ENCODE data around the gene SPAG4. TPM values are rescaled to one million over a fixed set of nuclear protein-coding genes. Genes with fewer than 3 reads are reported as not detected.

The SPAG4 gene
- total and polyA plus RNA-seq, 10 of the 15 experiments (the other 5 are each of a cell fraction or from before 2014, with no cell fraction given): 0.90 to 12.5 (median 2.4) TPM

GRCh38 chr20:35599776-35600120 lies 15.9 kb upstream of the SPAG4 start:
- no peak for DNase-seq (ENCODE audit: low read depth, low spot score)
- Histone ChIP-seq H3K9ac (ENCODE audit: control insufficient read depth, insufficient read depth, low read length) (no peak overlapping the region), H3K27me3 (replicated peaks in 1 of 2; ENCODE audit: control insufficient read depth in 2 of 2, insufficient read depth in 2 of 2, low read length in 1 of 2) (peaks cover 9 to 11% of the 10 kb centered on the region in 2 experiments; a peak in 3 of 4 replicates), H3K9me3 (replicated peaks; ENCODE audit: control insufficient read depth, insufficient read depth, low read length) (no peaks in the 10 kb centered on the region), H3K4me2 (ENCODE audit: control insufficient read depth, insufficient read depth) (no peak overlapping the region), H3K4me3 (no peak overlapping the region), H3K27ac (ENCODE audit: control insufficient read depth, insufficient read depth) (no peak overlapping the region), H3K79me2 (ENCODE audit: control insufficient read depth, insufficient read depth, low read length) (no peaks in the 10 kb centered on the region), H3K36me3 (ENCODE audit: control insufficient read depth in 2 of 2, insufficient read depth in 2 of 2, low read length in 1 of 2) (no peaks in the 10 kb centered on the region), H3K4me1 (ENCODE audit: control insufficient read depth, insufficient read depth, low read length) (peaks cover 7% of the 10 kb centered on the region), H4K20me1 (ENCODE audit: control insufficient read depth, insufficient read depth) (no peaks in the 10 kb centered on the region), H2AFZ (ENCODE audit: control insufficient read depth, low read depth, low read length) (no peak overlapping the region)
- in situ Hi-C loops (cut with MboI): no loop called here
- intact Hi-C loops (cut with micrococcal nuclease; ENCODE audit: unreplicated experiment): loop anchor here (5.0 kb wide), 1 partner anchor 98 kb away; the partner anchor contains the start of genes NFS1 and ROMO1
- RAD21 ChIA-PET (ENCODE audit: unreplicated experiment): no interaction called here
- no TSS peak for BruUV-seq (replicated peaks)
- no peak for FAIRE-seq
- POLR2A ChIA-PET: interaction anchor here (0.6 kb wide), 1 partner anchor 1195 kb away, joined by 3 read pairs; no protein-coding TSS in a partner anchor
- 50% methylated on average over 9 of the region's 9 CpGs for WGBS (ENCODE audit: insufficient coverage, insufficient replicate concordance, low lambda C conversion rate, missing lambda C conversion rate)
- SMC1A ChIA-PET (ENCODE audit: uncharacterized antibody, unreplicated experiment): no interaction called here
- ATAC-seq: no peak
- CTCF ChIA-PET: interaction anchor here (1.5 kb wide), 1 partner anchor 136 kb away, joined by 3 read pairs; no protein-coding TSS in a partner anchor
- TF ChIP-seq BACH1 (IDR thresholded peaks at IDR 0.05; ENCODE audit: borderline replicate concordance): no peak
- no peak for TF ChIP-seq RBBP5 (conservative IDR thresholded peaks at IDR 0.05)
- no peak for TF ChIP-seq NR2F1 (conservative IDR thresholded peaks at IDR 0.05)
- TF ChIP-seq SIN3A (IDR thresholded peaks at IDR 0.05; ENCODE audit: low read depth, low read length): no peak
- TF ChIP-seq CTCF (IDR thresholded peaks at IDR 0.05 in 2 of 3, conservative IDR thresholded peaks at IDR 0.05 in 1 of 3; ENCODE audit: control insufficient read depth in 2 of 3, extremely low read depth in 1 of 3, insufficient read depth in 1 of 3, low read depth in 3 of 3, low read length in 3 of 3): no peak
- no peak for TF ChIP-seq YBX1 (IDR thresholded peaks at IDR 0.05)
- no peak for TF ChIP-seq E2F4 (IDR thresholded peaks at IDR 0.05; ENCODE audit: low read depth, low read length)
- TF ChIP-seq NKRF (conservative IDR thresholded peaks at IDR 0.05): no peak
- no peak for TF ChIP-seq YY1 (IDR thresholded peaks at IDR 0.05; ENCODE audit: low read depth, low read length)
- TF ChIP-seq ASH2L (IDR thresholded peaks at IDR 0.05; ENCODE audit: borderline replicate concordance, low read depth): no peak
- TF ChIP-seq SUZ12 (IDR thresholded peaks at IDR 0.05; ENCODE audit: unreplicated experiment): no peak
- no peak for TF ChIP-seq RAD21 (IDR thresholded peaks at IDR 0.05; ENCODE audit: insufficient read depth, low read depth, low read length)
- TF ChIP-seq EED (IDR thresholded peaks at IDR 0.05; ENCODE audit: low read depth): no peak
- TF ChIP-seq TBL1XR1 (IDR thresholded peaks at IDR 0.05; ENCODE audit: low read depth, low read length): no peak
- TF ChIP-seq JUNB (IDR thresholded peaks at IDR 0.05): no peak
- TF ChIP-seq ZNF207 (IDR thresholded peaks at IDR 0.05; ENCODE audit: borderline replicate concordance): no peak
- TF ChIP-seq GATAD2B (conservative IDR thresholded peaks at IDR 0.05; ENCODE audit: low read depth): no peak
- no peak for TF ChIP-seq PRDM15 (CRISPR knock-in tag; IDR thresholded peaks at IDR 0.05)

Data from GM12878 (cell line).